Activated B cell treated with CpG ODN at 0.5 μM for 24 hours (primary cell): ENCODE measurements around the gene BATF3. TPM values are rescaled to one million over a fixed set of nuclear protein-coding genes. Genes with fewer than 3 reads are reported as not detected.
A peak's percentile ranks its signal among the peaks of the same experiment; 100 is the strongest.

Experiments
- ATAC-seq: fragments of 200-7000 bp; cut with Tn5 transposase; one replicate; pipeline ENCODE4 v1.10.0; 2021; ENCODE audit warnings: low read depth, mild to moderate bottlenecking, moderate library complexity
- CTCF ChIA-PET: fragments of 350-600 bp; sonication (Branson Sonifier 250); formaldehyde crosslinking; loops from one replicate; lab custom pipeline; 2021; ENCODE audit warnings: antibody characterized with exemption; lab: Charles Lee
- POLR2A ChIA-PET: fragments of 350-600 bp; sonication (Branson Sonifier 250); formaldehyde crosslinking; loops from one replicate; lab custom pipeline; 2021; ENCODE audit warnings: antibody characterized with exemption; lab: Charles Lee
- DNase-seq: peaks from one replicate; pipeline ENCODE4 v3.0.0; 2022
- H3K27ac Mint-ChIP-seq: one replicate; pipeline ENCODE4 v1.8.0; 2020; ENCODE audit warnings: mixed read lengths
- H3K27me3 Mint-ChIP-seq: one replicate; pipeline ENCODE4 v1.8.0; 2021; ENCODE audit warnings: mixed read lengths
- H3K36me3 Mint-ChIP-seq: one replicate; pipeline ENCODE4 v1.8.0; 2021; ENCODE audit warnings: low read depth, mixed read lengths
- H3K4me1 Mint-ChIP-seq: one replicate; pipeline ENCODE4 v1.8.0; 2021; ENCODE audit warnings: mixed read lengths
- H3K4me3 Mint-ChIP-seq: one replicate; pipeline ENCODE4 v1.8.0; 2020; ENCODE audit warnings: mild to moderate bottlenecking, mixed read lengths
- H3K9me3 Mint-ChIP-seq: one replicate; pipeline ENCODE4 v1.8.0; 2020; ENCODE audit warnings: mixed read lengths
- CTCF ChIP-seq: fragments of 200-600 bp; IDR thresholded peaks from one replicate; pipeline ENCODE4 v1.8.0; 2022; ENCODE audit warnings: antibody characterized with exemption, mild to moderate bottlenecking
- intact Hi-C: fragments of 100-400 bp; cut with micrococcal nuclease; formaldehyde crosslinking; loops from one replicate; pipeline ENCODE4 v1.15.1; 2024
- total RNA-seq: library from RNA; stranded (reverse); gene quantifications from 2 replicates; pipeline ENCODE4 v1.2.3, GENCODE V29; 2022

The BATF3 gene
- total RNA-seq, 1 donor from 2014 or later: 23.5 TPM

GRCh38 chr1:212685429-212685828 is 14.2 kb downstream of the BATF3 start:
- Mint-ChIP-seq H3K27ac (no peak overlapping the region), H3K9me3 (no peaks in the 10 kb centered on the region), H3K4me1 (peaks cover 32% of the 10 kb centered on the region), H3K4me3 (no peak overlapping the region), H3K36me3 (no peaks in the 10 kb centered on the region), H3K27me3 (no peaks in the 10 kb centered on the region)
- intact Hi-C loops: no loop called here
- DNase-seq (no peak), ATAC-seq (no peak)
- CTCF ChIA-PET: no interaction called here
- TF ChIP-seq CTCF: no peak
- POLR2A ChIA-PET: no interaction called here

- H3K9me3 Mint-ChIP-seq: no peaks in the 10 kb centered on the region
- DNase-seq (no peak), ATAC-seq (no peak)
- no peaks in the 10 kb centered on the region for H3K36me3 Mint-ChIP-seq
- no peaks in the 10 kb centered on the region for H3K27me3 Mint-ChIP-seq
- no peak overlapping the region for H3K27ac Mint-ChIP-seq
- POLR2A ChIA-PET: interaction anchor here (1.0 to 1.4 kb wide), 3 partner anchors 13 to 107 kb away, joined by 3 to 9 read pairs (median 6); partner anchors contain the start of genes NSL1 and TATDN3
- intact Hi-C loops: no loop called here
- no peak overlapping the region for H3K4me3 Mint-ChIP-seq
- peaks cover 33% of the 10 kb centered on the region for H3K4me1 Mint-ChIP-seq
- CTCF ChIA-PET: no interaction called here
- no peak for TF ChIP-seq CTCF
These were observed 15.0 kb downstream of the BATF3 start for GRCh38 chr1:212684521-212685090.

GRCh38 chr1:212684076-212684475 is 15.6 kb downstream of the BATF3 start:
- Mint-ChIP-seq H3K4me3 (no peak overlapping the region), H3K27ac (peak overlapping the region; percentile 84), H3K4me1 (peaks cover 37% of the 10 kb centered on the region), H3K27me3 (no peaks in the 10 kb centered on the region), H3K9me3 (no peaks in the 10 kb centered on the region), H3K36me3 (no peaks in the 10 kb centered on the region)
- ChIA-PET CTCF (no interaction called here), POLR2A (interaction anchor here (0.7 to 1.4 kb wide), 4 partner anchors 10 to 108 kb away, joined by 3 to 9 read pairs (median 4); partner anchors contain the start of genes NSL1 and TATDN3)
- intact Hi-C loops: no loop called here
- no peak for TF ChIP-seq CTCF
- ATAC-seq (no peak), DNase-seq (no peak)

GRCh38 chr1:212683357-212683722 is 16.3 kb downstream of the BATF3 start:
- intact Hi-C loops: loop anchor here (1.0 kb wide), 1 partner anchor 16 kb away; the partner anchor contains the start of gene BATF3
- ATAC-seq (peak; percentile 60), DNase-seq (no peak)
- H3K27ac Mint-ChIP-seq: peak overlapping the region; percentile 84
- no peak for TF ChIP-seq CTCF
- ChIA-PET POLR2A (interaction anchor here (0.7 to 1.0 kb wide), 2 partner anchors 11 kb away, joined by 3 read pairs; no protein-coding TSS in a partner anchor), CTCF (no interaction called here)
- H3K27me3 Mint-ChIP-seq: no peaks in the 10 kb centered on the region
- peaks cover 45% of the 10 kb centered on the region for H3K4me1 Mint-ChIP-seq
- peak overlapping the region; percentile 68 for H3K4me3 Mint-ChIP-seq
- no peaks in the 10 kb centered on the region for H3K36me3 Mint-ChIP-seq
- H3K9me3 Mint-ChIP-seq: no peaks in the 10 kb centered on the region

GRCh38 chr1:212680680-212681389 is 18.8 kb downstream of the BATF3 start:
- intact Hi-C loops: no loop called here
- H3K4me3 Mint-ChIP-seq: no peak overlapping the region
- H3K9me3 Mint-ChIP-seq: no peaks in the 10 kb centered on the region
- no peaks in the 10 kb centered on the region for H3K27me3 Mint-ChIP-seq
- POLR2A ChIA-PET: interaction anchor here (1.2 to 3.1 kb wide), 2 partner anchors 20 to 72 kb away, joined by 3 to 13 read pairs; partner anchors contain the start of gene ATF3
- DNase-seq (no peak), ATAC-seq (no peak)
- H3K36me3 Mint-ChIP-seq: no peaks in the 10 kb centered on the region
- H3K4me1 Mint-ChIP-seq: peaks cover 52% of the 10 kb centered on the region
- H3K27ac Mint-ChIP-seq: peak overlapping the region; percentile 10
- TF ChIP-seq CTCF: no peak
- CTCF ChIA-PET: no interaction called here
